HAP-1 (cell line): ENCODE data around the gene ASPHD1.
A peak's percentile ranks its signal among the peaks of the same experiment; 100 is the strongest.

ENCODE experiments used
- DNase-seq, 2 experiments: peaks; one replicate each; pipeline ENCODE4 v3.0.0-alpha.2; 2016 to 2020; ENCODE audit warnings: low spot score in 2 of 2
- H3K27me3 ChIP-seq: fragments of 250-450 bp; sonication (Bioruptor Pico); 2 replicates; pipeline ENCODE4 v1.5.1; 2020; ENCODE audit warnings: low read depth, mild to moderate bottlenecking, moderate library complexity
- H3K36me3 ChIP-seq: fragments of 250-450 bp; sonication (Bioruptor Pico); replicated peaks from 2 replicates; pipeline ENCODE4 v1.5.1; 2020; ENCODE audit warnings: mild to moderate bottlenecking
- H3K4me1 ChIP-seq: fragments of 250-450 bp; sonication (Bioruptor Pico); 2 replicates; pipeline ENCODE4 v1.5.1; 2020; ENCODE audit warnings: mild to moderate bottlenecking
- H3K4me3 ChIP-seq: fragments of 250-450 bp; sonication (Bioruptor Pico); 2 replicates; pipeline ENCODE4 v1.5.1; 2020; ENCODE audit warnings: mild to moderate bottlenecking, moderate library complexity
- H3K9me3 ChIP-seq: fragments of 250-450 bp; sonication (Bioruptor Pico); 2 replicates; pipeline ENCODE4 v1.5.1; 2020; ENCODE audit warnings: mild to moderate bottlenecking, moderate library complexity
- in situ Hi-C: fragments of 300-500 bp; cut with MboI; formaldehyde crosslinking; loops from 3 replicates; pipeline ENCODE4 v1.14.3; 2020; ENCODE audit warnings: low sequenced_read_pairs, inconsistent platforms, mixed read lengths

ASPHD1 gene

GRCh38 chr16:29892458-29892813, 7.9 kb upstream of the ASPHD1 start:
- Histone ChIP-seq H3K4me3 (no peak overlapping the region), H3K27me3 (no peaks in the 10 kb centered on the region), H3K9me3 (no peaks in the 10 kb centered on the region), H3K4me1 (no peaks in the 10 kb centered on the region), H3K36me3 (no peaks in the 10 kb centered on the region)
- in situ Hi-C loops: no loop called here
- DNase-seq: no peak

DNA sequence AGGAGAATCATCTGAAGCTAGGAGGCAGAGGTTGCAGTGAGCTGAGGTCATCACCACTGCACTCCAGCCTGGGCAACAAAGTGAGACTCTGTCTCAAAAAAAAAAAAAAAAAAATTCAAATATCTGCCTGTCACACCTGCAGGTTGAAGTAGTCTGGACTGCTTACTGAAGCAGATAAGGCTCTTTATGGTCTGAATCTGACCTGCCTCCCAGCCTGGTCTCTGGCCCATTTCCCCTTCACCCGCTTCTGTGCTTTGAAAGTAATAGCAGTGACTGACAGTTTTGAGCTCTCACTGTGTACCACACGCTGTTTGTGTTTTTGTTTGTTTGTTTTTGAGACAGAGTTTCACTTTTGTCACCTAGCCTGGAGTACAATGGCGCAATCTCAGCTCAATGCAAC, 6.7 kb upstream of the ASPHD1 start:
- in situ Hi-C loops: no loop called here
- H3K4me1 ChIP-seq: peaks cover under 1% of the 10 kb centered on the region; the same call in 1 of the 2 replicates
- H3K36me3 ChIP-seq: no peaks in the 10 kb centered on the region
- no peak for DNase-seq
- no peaks in the 10 kb centered on the region for H3K9me3 ChIP-seq
- H3K4me3 ChIP-seq: no peak overlapping the region
- H3K27me3 ChIP-seq: no peaks in the 10 kb centered on the region

DNA sequence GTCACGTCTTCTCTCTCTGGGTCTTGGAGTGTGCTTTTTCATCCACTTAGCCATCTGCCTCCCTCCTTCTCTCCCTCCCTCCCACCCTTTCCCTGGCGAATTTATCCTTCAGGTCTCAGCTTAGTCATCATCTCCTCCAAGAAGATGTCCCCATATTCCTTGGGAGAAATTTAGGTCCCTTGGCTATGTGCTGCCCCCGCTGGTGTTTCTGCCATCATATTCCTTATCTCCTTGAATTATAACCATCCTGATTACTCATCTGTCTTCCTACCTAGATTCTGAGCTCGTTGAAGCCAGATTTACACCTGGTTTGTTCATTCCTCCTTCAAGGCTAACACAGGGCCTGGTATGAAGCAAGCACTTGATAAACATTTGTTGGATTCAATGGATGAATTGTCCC, 5.9 kb upstream of the ASPHD1 start:
- Histone ChIP-seq H3K36me3 (no peaks in the 10 kb centered on the region), H3K27me3 (no peaks in the 10 kb centered on the region), H3K4me3 (no peak overlapping the region), H3K4me1 (peaks cover 3% of the 10 kb centered on the region; the same call in 1 of the 2 replicates), H3K9me3 (no peaks in the 10 kb centered on the region)
- DNase-seq: no peak
- in situ Hi-C loops: no loop called here

GRCh38 chr16:29896841-29897240, 3.4 kb upstream of the ASPHD1 start:
- H3K27me3 ChIP-seq: no peaks in the 10 kb centered on the region
- no peak for DNase-seq
- no peaks in the 10 kb centered on the region for H3K36me3 ChIP-seq
- peaks cover 7% of the 10 kb centered on the region for H3K4me1 ChIP-seq
- H3K4me3 ChIP-seq: no peak overlapping the region
- no peaks in the 10 kb centered on the region for H3K9me3 ChIP-seq
- in situ Hi-C loops: no loop called here

GRCh38 chr16:29897333-29897732, 3.0 kb upstream of the ASPHD1 start:
- Histone ChIP-seq H3K4me3 (no peak overlapping the region), H3K9me3 (no peaks in the 10 kb centered on the region), H3K4me1 (peaks cover 7% of the 10 kb centered on the region), H3K27me3 (no peaks in the 10 kb centered on the region), H3K36me3 (no peaks in the 10 kb centered on the region)
- DNase-seq: no peak
- in situ Hi-C loops: no loop called here

DNA sequence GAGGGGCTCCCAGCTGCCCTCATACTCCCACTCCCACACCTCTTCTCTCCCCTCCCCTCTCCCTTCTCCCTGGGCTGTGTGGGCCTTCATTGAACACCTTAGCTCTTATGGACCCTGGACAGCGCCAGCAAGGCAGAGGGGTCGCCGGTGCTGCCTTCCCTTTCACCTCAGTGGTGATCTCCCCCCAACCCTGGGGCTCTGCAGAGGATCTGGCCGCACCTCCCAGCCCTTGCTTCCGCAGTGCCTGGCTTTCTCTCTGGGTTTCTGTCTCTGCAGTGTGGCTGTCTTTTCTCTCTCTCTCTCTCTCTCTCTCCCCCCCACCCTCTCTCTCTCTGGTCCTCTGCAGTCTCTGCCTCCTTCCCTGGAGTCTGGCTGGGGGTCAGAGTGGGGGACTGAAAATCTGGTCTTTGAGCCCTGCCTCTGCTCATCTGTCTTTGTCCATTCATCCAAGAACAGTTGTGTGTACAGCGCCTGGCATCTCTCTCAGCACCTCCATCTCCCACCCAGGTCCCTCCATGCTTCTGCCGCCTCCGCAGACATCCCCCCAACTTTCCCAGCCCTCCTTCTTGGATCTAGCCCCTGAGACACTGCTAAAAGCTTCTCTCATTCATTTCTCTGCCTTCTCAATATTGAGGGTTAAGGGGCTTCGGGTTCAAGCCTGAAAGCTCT, 2.0 kb upstream of the ASPHD1 start:
- Histone ChIP-seq H3K4me3 (peak overlapping the region; percentile 45), H3K27me3 (no peaks in the 10 kb centered on the region), H3K36me3 (no peaks in the 10 kb centered on the region), H3K4me1 (peaks cover 7% of the 10 kb centered on the region), H3K9me3 (no peaks in the 10 kb centered on the region)
- in situ Hi-C loops: no loop called here
- DNase-seq: no peak

DNA sequence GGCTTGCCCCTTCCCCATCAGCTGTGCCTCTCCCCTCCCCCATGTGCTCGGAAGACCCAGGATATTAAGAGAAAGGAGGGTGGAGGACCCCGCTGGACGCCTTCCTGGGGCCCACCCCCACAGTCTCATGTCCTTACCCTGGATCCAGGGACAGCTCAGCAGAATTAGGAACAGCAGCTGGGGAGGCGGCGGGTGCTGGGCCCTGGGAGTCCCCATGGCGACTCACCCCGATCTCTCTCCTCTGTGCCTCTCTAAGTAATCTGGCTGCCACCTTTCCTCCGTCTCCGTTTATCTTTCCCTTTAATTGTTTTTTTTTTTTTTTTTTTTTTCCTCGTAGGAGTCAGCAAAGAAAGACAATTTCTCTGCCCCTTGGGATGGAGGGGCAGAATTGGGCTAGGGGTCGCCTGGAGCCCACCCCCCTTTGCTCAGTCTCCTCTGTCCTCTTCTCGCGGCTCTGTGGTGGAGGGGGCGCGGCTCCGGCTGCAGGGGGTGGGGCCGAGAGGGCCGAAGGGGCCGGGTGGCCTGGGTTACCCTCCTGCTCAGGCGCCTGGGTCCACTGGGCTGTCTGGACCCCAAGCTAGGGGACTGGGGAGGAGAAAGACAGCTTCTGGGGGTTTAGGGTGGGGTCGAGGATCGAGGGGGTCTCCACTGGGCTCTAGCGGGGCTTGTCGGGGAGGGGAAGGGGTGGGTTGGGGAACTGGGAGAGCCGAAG, 1.3 kb upstream of the ASPHD1 start:
- Histone ChIP-seq H3K27me3 (no peaks in the 10 kb centered on the region), H3K36me3 (no peaks in the 10 kb centered on the region), H3K9me3 (no peaks in the 10 kb centered on the region), H3K4me3 (peak overlapping the region; percentile 45), H3K4me1 (peaks cover 7% of the 10 kb centered on the region)
- peak in 1 of 2 experiments; percentile 77 for DNase-seq
- in situ Hi-C loops: no loop called here

GRCh38 chr16:29899516-29900101, 679 bp upstream of the ASPHD1 start, which contains the start of gene SEZ6L2:
Gene SEZ6L2 (minus strand): TSS chr16:29899550. CDS start chr16:29899019, 531 bp downstream.
- H3K36me3 ChIP-seq: no peaks in the 10 kb centered on the region
- no peaks in the 10 kb centered on the region for H3K9me3 ChIP-seq
- DNase-seq: peak; percentile 91 to 94
- in situ Hi-C loops: no loop called here
- no peaks in the 10 kb centered on the region for H3K27me3 ChIP-seq
- peak within 1 kb of the TSS; percentile 45 for H3K4me3 ChIP-seq
- H3K4me1 ChIP-seq: peaks cover 7% of the 10 kb centered on the region

DNA sequence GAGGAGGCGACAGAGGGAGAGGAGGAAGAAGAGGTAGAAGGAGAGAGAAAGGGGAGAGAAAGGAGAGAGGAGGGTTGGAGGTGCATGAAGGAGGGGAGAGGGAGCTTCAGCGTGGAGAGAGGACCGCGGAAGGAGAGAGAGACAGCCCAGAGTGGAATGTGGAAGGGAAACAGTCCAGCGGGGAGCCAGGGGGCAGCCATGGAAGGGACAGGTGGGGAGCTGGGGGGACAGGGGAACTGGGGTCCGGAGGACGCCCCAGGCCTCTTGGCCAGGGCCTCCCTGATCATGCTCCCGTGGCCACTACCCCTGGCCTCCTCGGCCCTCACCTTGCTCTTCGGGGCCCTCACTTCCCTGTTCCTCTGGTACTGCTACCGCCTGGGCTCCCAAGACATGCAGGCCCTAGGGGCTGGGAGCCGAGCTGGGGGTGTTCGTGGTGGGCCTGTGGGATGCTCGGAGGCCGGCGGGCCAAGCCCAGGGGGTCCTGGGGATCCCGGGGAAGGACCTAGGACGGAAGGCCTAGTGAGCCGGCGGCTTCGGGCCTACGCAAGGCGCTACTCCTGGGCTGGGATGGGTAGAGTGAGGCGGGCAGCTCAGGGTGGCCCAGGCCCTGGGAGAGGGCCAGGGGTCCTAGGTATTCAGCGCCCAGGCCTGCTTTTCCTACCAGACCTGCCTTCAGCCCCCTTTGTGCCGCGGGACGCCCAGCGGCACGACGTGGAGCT, 759 bp downstream of the ASPHD1 start:
- Histone ChIP-seq H3K36me3 (no peaks in the 10 kb centered on the region), H3K9me3 (no peaks in the 10 kb centered on the region), H3K4me1 (peaks cover 7% of the 10 kb centered on the region), H3K27me3 (no peaks in the 10 kb centered on the region), H3K4me3 (peak overlapping the region; percentile 45)
- no peak for DNase-seq
- in situ Hi-C loops: no loop called here

GRCh38 chr16:29901607-29901945, 1.3 kb downstream of the ASPHD1 start:
- in situ Hi-C loops: no loop called here
- no peak for DNase-seq
- Histone ChIP-seq H3K36me3 (no peaks in the 10 kb centered on the region), H3K4me3 (no peak overlapping the region), H3K4me1 (peaks cover 7% of the 10 kb centered on the region), H3K9me3 (no peaks in the 10 kb centered on the region), H3K27me3 (no peaks in the 10 kb centered on the region)

DNA sequence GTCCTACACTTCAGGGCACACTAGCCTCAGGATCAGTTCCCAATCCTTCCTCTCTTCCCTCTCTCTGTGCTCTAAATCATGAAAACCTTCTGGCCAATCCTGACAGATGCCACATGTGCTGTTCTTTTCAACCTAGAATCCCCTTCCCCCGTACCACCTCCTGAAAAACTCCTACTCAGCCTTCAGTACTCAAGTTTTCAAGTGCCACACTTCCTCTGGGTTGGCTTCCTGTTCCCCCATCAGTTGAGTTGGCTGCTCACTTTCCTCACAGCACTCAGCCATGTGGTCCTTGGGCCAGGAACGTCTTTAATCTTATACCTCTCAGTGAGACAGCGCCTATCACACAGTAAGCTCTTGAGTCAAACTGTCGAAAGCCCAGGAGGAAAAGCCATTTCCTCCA, 3.3 kb downstream of the ASPHD1 start:
- no peaks in the 10 kb centered on the region for H3K36me3 ChIP-seq
- no peaks in the 10 kb centered on the region for H3K27me3 ChIP-seq
- DNase-seq: no peak
- peaks cover 6% of the 10 kb centered on the region for H3K4me1 ChIP-seq
- in situ Hi-C loops: no loop called here
- H3K4me3 ChIP-seq: no peak overlapping the region
- H3K9me3 ChIP-seq: no peaks in the 10 kb centered on the region

DNA sequence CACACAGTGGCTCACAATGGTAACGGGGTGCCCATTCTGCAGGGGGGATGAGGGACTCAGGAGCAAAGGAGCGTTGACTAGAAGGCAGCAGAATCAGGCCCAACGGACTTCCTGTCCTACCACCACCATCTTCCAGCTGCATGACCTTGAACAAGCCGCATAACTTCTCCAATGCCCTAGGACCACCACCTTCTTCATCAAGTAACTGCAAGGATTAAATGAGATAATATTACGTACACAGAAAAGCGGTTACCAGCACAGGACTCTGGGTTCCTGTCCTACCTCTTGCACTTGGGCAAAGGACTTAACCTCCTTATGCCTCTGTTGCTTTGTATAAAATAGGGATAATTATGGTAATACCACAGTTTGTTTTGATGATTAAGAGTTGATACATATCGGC, 4.7 kb downstream of the ASPHD1 start:
- Histone ChIP-seq H3K4me1 (no peaks in the 10 kb centered on the region; the same call in 1 of the 2 replicates), H3K36me3 (no peaks in the 10 kb centered on the region), H3K4me3 (no peak overlapping the region), H3K9me3 (no peaks in the 10 kb centered on the region), H3K27me3 (no peaks in the 10 kb centered on the region)
- in situ Hi-C loops: no loop called here
- DNase-seq: no peak

- Histone ChIP-seq H3K4me1 (no peaks in the 10 kb centered on the region), H3K4me3 (no peak overlapping the region), H3K36me3 (no peaks in the 10 kb centered on the region), H3K9me3 (no peaks in the 10 kb centered on the region), H3K27me3 (no peaks in the 10 kb centered on the region)
- no peak for DNase-seq
- in situ Hi-C loops: no loop called here
Measured at GRCh38 chr16:29905668-29906067, 5.4 kb downstream of the ASPHD1 start.
